ENCODE data around the gene ACE2. TPM values are rescaled to one million over a fixed set of nuclear protein-coding genes. Genes with fewer than 3 reads are reported as not detected.

Gene ACE2
- total RNA-seq, 1 experiment from 2014 or later: not detected

DNA sequence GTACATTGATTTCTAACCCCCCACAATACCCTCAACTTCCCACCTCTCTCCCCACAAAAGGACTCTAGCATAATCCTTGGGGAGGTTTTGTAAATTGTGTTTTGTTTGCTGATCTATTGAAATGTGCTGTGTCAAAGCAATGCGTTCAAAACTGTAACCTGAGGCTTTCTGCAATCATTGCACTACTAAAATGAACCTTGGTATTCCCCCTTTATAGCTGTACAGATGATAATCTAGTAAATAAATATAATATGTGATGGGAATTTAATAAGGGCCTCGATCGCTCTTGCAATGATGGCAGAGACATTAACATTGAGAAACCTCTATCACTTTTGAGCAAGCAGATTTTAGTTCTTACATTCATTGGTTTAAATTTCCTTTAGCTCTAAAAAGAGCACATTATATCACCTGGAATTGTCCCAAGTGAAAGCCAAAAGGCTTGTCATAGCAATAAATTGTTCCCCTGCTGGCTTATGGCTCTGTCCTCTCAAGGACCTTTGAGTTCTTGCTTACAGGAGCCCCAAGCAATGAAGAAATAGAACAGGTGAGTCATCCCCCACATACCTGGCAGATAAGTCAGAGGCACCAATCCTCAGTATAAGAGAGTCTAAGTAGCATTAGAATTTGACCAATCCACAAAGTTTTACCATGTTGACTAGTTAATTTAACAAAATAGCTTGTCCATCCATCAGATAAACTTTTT is 18.4 kb upstream of the ACE2 start:
- H3K27me3 Mint-ChIP-seq (ENCODE audit: low read depth): no peaks in the 10 kb centered on the region; the same call in 1 of the 2 replicates
- no peaks in the 10 kb centered on the region for H3K4me1 Mint-ChIP-seq
- CTCF ChIA-PET: no interaction called here
- H3K4me3 Mint-ChIP-seq: no peak overlapping the region
- POLR2A ChIA-PET: no interaction called here
- peaks cover 3% of the 10 kb centered on the region; the same call in 1 of the 2 replicates for H3K9me3 Mint-ChIP-seq
- TF ChIP-seq MYBL2 (CRISPR knock-in tag; IDR thresholded peaks at IDR 0.05): no peak
- TF ChIP-seq, protein P1, sequence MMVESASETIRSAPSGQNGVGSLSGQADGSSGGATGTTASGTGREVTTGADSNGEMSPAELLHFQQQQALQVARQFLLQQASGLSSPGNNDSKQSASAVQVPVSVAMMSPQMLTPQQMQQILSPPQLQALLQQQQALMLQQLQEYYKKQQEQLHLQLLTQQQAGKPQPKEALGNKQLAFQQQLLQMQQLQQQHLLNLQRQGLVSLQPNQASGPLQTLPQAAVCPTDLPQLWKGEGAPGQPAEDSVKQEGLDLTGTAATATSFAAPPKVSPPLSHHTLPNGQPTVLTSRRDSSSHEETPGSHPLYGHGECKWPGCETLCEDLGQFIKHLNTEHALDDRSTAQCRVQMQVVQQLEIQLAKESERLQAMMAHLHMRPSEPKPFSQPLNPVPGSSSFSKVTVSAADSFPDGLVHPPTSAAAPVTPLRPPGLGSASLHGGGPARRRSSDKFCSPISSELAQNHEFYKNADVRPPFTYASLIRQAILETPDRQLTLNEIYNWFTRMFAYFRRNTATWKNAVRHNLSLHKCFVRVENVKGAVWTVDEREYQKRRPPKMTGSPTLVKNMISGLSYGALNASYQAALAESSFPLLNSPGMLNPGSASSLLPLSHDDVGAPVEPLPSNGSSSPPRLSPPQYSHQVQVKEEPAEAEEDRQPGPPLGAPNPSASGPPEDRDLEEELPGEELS (CRISPR knock-in tag; IDR thresholded peaks at IDR 0.05): no peak
- no peak for TF ChIP-seq ATF1 (CRISPR knock-in tag; IDR thresholded peaks at IDR 0.05)
- TF ChIP-seq CREB1 (CRISPR knock-in tag; IDR thresholded peaks at IDR 0.05): no peak
- no peak for TF ChIP-seq HMGA2 (CRISPR knock-in tag; IDR thresholded peaks at IDR 0.05)
- H3K36me3 Mint-ChIP-seq: no peaks in the 10 kb centered on the region
- ATAC-seq (no peak), DNase-seq (ENCODE audit: low spot score) (no peak)
- no peak overlapping the region for H3K27ac Mint-ChIP-seq

DNA sequence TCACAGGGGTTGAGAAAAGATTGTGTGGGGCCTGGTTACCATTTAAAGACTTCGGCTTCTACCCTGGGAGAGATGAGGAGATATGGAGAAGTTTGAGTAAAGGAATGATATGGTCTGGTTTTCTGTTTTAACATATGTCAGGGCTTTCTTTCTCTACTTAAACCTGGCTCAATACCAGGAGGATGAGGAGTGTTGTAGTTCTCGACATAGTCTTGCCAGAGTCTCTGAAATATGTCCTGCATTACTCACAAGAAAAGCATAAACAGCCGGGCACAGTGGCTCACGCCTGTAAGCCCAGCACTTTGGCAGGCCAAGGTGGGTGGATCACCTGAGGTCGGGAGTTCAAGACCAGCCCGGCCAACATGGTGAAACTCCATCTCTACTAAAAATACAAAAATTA is 16.4 kb upstream of the ACE2 start:
- ATAC-seq: no peak
- Mint-ChIP-seq H3K27ac (no peak overlapping the region), H3K36me3 (no peaks in the 10 kb centered on the region), H3K4me1 (no peaks in the 10 kb centered on the region), H3K9me3 (no peaks in the 10 kb centered on the region), H3K4me3 (no peak overlapping the region), H3K27me3 (ENCODE audit: low read depth) (no peaks in the 10 kb centered on the region; the same call in 1 of the 2 replicates)
- ChIA-PET POLR2A (no interaction called here), CTCF (no interaction called here)
- TF ChIP-seq SOX15 (CRISPR knock-in tag; IDR thresholded peaks at IDR 0.05): no peak
- TF ChIP-seq, protein P2, sequence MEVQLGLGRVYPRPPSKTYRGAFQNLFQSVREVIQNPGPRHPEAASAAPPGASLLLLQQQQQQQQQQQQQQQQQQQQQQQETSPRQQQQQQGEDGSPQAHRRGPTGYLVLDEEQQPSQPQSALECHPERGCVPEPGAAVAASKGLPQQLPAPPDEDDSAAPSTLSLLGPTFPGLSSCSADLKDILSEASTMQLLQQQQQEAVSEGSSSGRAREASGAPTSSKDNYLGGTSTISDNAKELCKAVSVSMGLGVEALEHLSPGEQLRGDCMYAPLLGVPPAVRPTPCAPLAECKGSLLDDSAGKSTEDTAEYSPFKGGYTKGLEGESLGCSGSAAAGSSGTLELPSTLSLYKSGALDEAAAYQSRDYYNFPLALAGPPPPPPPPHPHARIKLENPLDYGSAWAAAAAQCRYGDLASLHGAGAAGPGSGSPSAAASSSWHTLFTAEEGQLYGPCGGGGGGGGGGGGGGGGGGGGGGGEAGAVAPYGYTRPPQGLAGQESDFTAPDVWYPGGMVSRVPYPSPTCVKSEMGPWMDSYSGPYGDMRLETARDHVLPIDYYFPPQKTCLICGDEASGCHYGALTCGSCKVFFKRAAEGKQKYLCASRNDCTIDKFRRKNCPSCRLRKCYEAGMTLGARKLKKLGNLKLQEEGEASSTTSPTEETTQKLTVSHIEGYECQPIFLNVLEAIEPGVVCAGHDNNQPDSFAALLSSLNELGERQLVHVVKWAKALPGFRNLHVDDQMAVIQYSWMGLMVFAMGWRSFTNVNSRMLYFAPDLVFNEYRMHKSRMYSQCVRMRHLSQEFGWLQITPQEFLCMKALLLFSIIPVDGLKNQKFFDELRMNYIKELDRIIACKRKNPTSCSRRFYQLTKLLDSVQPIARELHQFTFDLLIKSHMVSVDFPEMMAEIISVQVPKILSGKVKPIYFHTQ (CRISPR knock-in tag; IDR thresholded peaks at IDR 0.05): no peak
- no peak for TF ChIP-seq TEAD1 (CRISPR knock-in tag; IDR thresholded peaks at IDR 0.05)
- no peak for TF ChIP-seq SMAD4 (CRISPR knock-in tag; IDR thresholded peaks at IDR 0.05)
- TF ChIP-seq, protein P3, sequence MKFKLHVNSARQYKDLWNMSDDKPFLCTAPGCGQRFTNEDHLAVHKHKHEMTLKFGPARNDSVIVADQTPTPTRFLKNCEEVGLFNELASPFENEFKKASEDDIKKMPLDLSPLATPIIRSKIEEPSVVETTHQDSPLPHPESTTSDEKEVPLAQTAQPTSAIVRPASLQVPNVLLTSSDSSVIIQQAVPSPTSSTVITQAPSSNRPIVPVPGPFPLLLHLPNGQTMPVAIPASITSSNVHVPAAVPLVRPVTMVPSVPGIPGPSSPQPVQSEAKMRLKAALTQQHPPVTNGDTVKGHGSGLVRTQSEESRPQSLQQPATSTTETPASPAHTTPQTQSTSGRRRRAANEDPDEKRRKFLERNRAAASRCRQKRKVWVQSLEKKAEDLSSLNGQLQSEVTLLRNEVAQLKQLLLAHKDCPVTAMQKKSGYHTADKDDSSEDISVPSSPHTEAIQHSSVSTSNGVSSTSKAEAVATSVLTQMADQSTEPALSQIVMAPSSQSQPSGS (CRISPR knock-in tag; IDR thresholded peaks at IDR 0.05; ENCODE audit: borderline replicate concordance, low read depth): no peak
- TF ChIP-seq SP1 (CRISPR knock-in tag; conservative IDR thresholded peaks at IDR 0.05): no peak
- no peak for TF ChIP-seq FOXK1 (CRISPR knock-in tag; IDR thresholded peaks at IDR 0.05)
- TF ChIP-seq GTF2I (CRISPR knock-in tag; conservative IDR thresholded peaks at IDR 0.05): no peak
- TF ChIP-seq GRHL2 (CRISPR knock-in tag; IDR thresholded peaks at IDR 0.05; ENCODE audit: insufficient replicate concordance, severe bottlenecking): no peak
- TF ChIP-seq, protein P4, sequence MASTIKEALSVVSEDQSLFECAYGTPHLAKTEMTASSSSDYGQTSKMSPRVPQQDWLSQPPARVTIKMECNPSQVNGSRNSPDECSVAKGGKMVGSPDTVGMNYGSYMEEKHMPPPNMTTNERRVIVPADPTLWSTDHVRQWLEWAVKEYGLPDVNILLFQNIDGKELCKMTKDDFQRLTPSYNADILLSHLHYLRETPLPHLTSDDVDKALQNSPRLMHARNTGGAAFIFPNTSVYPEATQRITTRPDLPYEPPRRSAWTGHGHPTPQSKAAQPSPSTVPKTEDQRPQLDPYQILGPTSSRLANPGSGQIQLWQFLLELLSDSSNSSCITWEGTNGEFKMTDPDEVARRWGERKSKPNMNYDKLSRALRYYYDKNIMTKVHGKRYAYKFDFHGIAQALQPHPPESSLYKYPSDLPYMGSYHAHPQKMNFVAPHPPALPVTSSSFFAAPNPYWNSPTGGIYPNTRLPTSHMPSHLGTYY (CRISPR knock-in tag; IDR thresholded peaks at IDR 0.05): no peak
- TF ChIP-seq, protein P5, sequence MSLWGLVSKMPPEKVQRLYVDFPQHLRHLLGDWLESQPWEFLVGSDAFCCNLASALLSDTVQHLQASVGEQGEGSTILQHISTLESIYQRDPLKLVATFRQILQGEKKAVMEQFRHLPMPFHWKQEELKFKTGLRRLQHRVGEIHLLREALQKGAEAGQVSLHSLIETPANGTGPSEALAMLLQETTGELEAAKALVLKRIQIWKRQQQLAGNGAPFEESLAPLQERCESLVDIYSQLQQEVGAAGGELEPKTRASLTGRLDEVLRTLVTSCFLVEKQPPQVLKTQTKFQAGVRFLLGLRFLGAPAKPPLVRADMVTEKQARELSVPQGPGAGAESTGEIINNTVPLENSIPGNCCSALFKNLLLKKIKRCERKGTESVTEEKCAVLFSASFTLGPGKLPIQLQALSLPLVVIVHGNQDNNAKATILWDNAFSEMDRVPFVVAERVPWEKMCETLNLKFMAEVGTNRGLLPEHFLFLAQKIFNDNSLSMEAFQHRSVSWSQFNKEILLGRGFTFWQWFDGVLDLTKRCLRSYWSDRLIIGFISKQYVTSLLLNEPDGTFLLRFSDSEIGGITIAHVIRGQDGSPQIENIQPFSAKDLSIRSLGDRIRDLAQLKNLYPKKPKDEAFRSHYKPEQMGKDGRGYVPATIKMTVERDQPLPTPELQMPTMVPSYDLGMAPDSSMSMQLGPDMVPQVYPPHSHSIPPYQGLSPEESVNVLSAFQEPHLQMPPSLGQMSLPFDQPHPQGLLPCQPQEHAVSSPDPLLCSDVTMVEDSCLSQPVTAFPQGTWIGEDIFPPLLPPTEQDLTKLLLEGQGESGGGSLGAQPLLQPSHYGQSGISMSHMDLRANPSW (CRISPR knock-in tag; conservative IDR thresholded peaks at IDR 0.05; ENCODE audit: low read depth): no peak
- TF ChIP-seq, protein P6, sequence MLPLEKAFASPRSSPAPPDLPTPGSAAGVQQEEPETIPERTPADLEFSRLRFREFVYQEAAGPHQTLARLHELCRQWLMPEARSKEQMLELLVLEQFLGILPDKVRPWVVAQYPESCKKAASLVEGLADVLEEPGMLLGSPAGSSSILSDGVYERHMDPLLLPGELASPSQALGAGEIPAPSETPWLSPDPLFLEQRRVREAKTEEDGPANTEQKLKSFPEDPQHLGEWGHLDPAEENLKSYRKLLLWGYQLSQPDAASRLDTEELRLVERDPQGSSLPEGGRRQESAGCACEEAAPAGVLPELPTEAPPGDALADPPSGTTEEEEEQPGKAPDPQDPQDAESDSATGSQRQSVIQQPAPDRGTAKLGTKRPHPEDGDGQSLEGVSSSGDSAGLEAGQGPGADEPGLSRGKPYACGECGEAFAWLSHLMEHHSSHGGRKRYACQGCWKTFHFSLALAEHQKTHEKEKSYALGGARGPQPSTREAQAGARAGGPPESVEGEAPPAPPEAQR (CRISPR knock-in tag; IDR thresholded peaks at IDR 0.05): no peak
- DNase-seq (ENCODE audit: low spot score): no peak
